ENCODE results near the gene KLRG1. TPM values are rescaled to one million over a fixed set of nuclear protein-coding genes. Genes with fewer than 3 reads are reported as not detected.

KLRG1 gene
- total and polyA plus RNA-seq, 9 of the 15 experiments (the other 6 are each of a cell fraction or from before 2014, with no cell fraction given) = 1.4 to 7.2 (median 2.1) TPM

DNA sequence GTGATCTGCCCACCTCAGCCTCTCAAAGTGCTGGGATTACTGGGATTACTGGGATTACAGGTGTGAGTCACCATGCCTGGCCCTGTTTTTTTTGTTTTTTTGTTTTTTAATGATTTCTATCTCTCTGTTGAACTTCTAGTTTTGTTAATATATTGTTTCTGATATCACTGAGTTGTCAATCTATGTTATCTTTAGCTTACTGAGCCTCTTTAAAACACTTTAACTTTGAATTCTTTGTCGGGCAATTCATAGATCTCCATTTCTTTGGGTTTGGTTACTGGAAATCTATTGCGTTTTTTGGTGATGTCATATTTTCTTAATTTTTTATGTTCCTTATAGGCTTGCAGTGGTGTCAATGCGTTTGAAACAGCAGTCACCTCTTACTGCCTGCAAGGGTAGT is 9.2 kb upstream of the KLRG1 start (continued):
- TF ChIP-seq, protein P1, sequence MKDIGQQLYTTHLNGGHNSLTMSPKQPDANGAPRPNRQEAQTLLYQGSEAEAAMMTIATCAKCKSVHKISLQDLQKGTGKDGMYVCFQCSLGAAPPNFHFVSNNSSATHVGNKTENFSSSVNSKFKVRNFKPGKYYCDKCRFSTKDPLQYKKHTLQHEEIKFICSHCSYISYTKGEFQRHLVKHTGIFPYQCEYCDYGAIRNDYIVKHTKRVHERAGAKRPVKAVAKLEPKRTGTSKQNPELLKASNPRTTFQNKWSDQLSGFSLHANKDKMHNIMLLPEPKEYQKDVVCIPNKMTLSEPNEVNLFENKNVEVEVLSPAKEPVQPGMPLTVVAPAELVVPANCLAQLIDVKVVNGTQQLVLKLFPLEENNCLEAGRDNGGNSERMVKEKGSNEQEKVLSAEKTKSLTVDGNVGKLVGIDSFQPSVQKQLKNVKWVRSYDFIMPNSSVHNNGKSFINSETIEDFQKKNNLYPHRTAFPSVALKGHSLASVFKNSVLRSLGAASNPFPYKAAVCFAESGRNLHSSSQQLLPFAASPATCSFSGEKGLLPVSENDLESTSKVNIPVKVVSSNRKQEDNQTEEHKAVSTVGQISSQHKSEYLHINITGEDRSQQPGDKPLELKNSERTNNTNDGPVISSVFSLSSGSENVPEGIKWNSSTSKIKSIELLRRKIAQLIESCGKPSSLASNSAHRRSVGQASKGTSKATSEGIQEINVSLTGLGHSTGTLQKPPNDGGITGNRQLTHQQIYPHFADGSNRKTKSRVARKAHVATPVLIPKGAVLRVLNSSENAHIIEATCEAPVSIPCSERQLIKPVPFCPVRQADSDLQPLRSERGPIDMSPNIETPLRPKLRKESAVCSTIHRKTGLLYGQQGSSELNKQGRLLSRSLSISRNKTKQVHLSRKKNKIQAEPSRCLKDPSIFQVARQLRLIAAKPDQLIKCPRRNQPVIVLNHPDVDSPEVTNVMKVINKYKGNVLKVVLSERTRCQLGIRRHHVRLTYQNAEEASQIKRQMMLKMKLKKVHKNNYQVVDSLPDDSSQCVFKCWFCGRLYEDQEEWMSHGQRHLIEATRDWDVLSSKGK (CRISPR knock-in tag; IDR thresholded peaks at IDR 0.05) = no peak
- TF ChIP-seq GATAD2B (IDR thresholded peaks at IDR 0.05; ENCODE audit: borderline replicate concordance) (no peak), SP2 (IDR thresholded peaks at IDR 0.05; ENCODE audit: extremely low read depth, low read depth, low read length, poor library complexity, severe bottlenecking) (no peak), ETV5 (CRISPR knock-in tag; IDR thresholded peaks at IDR 0.05; ENCODE audit: low read depth) (no peak)

DNA sequence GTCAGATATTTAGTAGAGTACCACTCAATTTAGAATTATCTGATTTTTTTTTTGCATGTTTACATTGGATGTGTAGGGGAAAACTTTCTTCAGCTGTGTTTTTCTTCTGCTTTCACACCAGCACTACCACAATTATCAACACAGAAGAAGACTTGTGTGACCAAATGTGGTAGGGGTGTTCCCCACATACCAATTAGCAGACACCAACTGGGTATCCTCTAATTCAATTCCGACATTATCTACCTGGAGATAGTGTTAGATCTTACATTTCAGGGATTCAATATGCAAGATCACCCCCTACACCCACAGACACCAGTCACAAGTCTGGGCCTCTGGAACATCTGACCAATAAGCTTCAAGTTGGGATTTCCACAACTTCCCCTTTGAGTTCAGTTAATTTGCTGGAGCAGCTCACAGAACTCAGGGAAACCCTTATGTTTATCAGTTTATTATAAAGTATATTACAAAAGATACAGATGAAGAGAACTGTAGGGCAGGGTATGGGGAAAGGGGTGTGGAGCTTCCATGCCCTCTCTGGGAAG is 4.1 kb upstream of the KLRG1 start:
- no peak overlapping the region for H3K4me2 ChIP-seq (ENCODE audit: insufficient read depth, low read length)
- POLR2A ChIA-PET = no interaction called here
- H3K27ac ChIP-seq (ENCODE audit: extremely low read depth, low read depth, low read length) = no peak overlapping the region
- CTCF ChIA-PET (ENCODE audit: low intra/inter-chr PET ratio) = no interaction called here
- intact Hi-C loops (cut with micrococcal nuclease) (no loop called here), in situ Hi-C loops (cut with MboI) (no loop called here)
- FAIRE-seq (no peak), DNase-seq (ENCODE audit: extremely low read depth in 1 of 4, low spot score in 3 of 4) (no peak), ATAC-seq (no peak)
- H3K79me2 ChIP-seq (ENCODE audit: control insufficient read depth, insufficient read depth, low read length) = no peaks in the 10 kb centered on the region
- no TSS peak for BruUV-seq (replicated peaks)
- no peaks in the 10 kb centered on the region for H3K36me3 ChIP-seq (ENCODE audit: control insufficient read depth, insufficient read depth, low read length)
- H4K20me1 ChIP-seq (replicated peaks; ENCODE audit: control insufficient read depth, insufficient read depth, low read length) = no peaks in the 10 kb centered on the region
- H3K9me1 ChIP-seq (ENCODE audit: control insufficient read depth, insufficient read depth, low read length) = no peaks in the 10 kb centered on the region
- no peak overlapping the region for H3K4me3 ChIP-seq
- no peak overlapping the region for H3K9ac ChIP-seq (ENCODE audit: insufficient read depth in 1 of 2, low read depth in 2 of 2, low read length in 2 of 2)
- 8% methylated on average over 1 of the region's 1 CpG for WGBS (ENCODE audit: insufficient coverage, low coverage, missing lambda C conversion rate)
- H3K4me1 ChIP-seq (replicated peaks in 1 of 2; ENCODE audit: control insufficient read depth in 2 of 2, insufficient read depth in 2 of 2, low read length in 2 of 2) = no peaks in the 10 kb centered on the region; a peak in 2 of 5 replicates
- no peak overlapping the region for H2AFZ ChIP-seq (ENCODE audit: low read depth, low read length)
- no peaks in the 10 kb centered on the region; a peak in 1 of 5 replicates for H3K27me3 ChIP-seq (ENCODE audit: control insufficient read depth in 2 of 2, insufficient read depth in 2 of 2, low read length in 2 of 2)
- H3K9me3 ChIP-seq (replicated peaks; ENCODE audit: control insufficient read depth, insufficient read depth, low read depth, low read length) = no peaks in the 10 kb centered on the region
- TF ChIP-seq NFIC (IDR thresholded peaks at IDR 0.05) (no peak), ZFP36 (IDR thresholded peaks at IDR 0.05; ENCODE audit: low read depth, low read length, partially characterized antibody) (no peak), TAF15 (IDR thresholded peaks at IDR 0.05; ENCODE audit: low read depth, low read length) (no peak), EGR1 (conservative IDR thresholded peaks at IDR 0.05) (no peak), ZNF586 (CRISPR knock-in tag; conservative IDR thresholded peaks at IDR 0.05) (no peak), RBM25 (IDR thresholded peaks at IDR 0.05; ENCODE audit: low read depth, low read length, severe bottlenecking) (no peak), ZNF324 (CRISPR knock-in tag; IDR thresholded peaks at IDR 0.05) (no peak), TCF7L2 (IDR thresholded peaks at IDR 0.05; ENCODE audit: low read depth, low read length) (no peak), CEBPB (tag; IDR thresholded peaks at IDR 0.05) (no peak)
- TF ChIP-seq, protein P2, sequence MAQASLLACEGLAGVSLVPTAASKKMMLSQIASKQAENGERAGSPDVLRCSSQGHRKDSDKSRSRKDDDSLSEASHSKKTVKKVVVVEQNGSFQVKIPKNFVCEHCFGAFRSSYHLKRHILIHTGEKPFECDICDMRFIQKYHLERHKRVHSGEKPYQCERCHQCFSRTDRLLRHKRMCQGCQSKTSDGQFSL (CRISPR knock-in tag; IDR thresholded peaks at IDR 0.05) = no peak
- TF ChIP-seq, protein P2 (tag; IDR thresholded peaks at IDR 0.05) = no peak
- TF ChIP-seq, protein P3, sequence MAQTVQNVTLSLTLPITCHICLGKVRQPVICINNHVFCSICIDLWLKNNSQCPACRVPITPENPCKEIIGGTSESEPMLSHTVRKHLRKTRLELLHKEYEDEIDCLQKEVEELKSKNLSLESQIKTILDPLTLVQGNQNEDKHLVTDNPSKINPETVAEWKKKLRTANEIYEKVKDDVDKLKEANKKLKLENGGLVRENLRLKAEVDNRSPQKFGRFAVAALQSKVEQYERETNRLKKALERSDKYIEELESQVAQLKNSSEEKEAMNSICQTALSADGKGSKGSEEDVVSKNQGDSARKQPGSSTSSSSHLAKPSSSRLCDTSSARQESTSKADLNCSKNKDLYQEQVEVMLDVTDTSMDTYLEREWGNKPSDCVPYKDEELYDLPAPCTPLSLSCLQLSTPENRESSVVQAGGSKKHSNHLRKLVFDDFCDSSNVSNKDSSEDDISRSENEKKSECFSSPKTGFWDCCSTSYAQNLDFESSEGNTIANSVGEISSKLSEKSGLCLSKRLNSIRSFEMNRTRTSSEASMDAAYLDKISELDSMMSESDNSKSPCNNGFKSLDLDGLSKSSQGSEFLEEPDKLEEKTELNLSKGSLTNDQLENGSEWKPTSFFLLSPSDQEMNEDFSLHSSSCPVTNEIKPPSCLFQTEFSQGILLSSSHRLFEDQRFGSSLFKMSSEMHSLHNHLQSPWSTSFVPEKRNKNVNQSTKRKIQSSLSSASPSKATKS (CRISPR knock-in tag; IDR thresholded peaks at IDR 0.05) = no peak

Measured in K562 (cell line).